HG03457 (cell line): ENCODE measurements around the gene MED13L.

Experiments used
- ATAC-seq: cut with Tn5 transposase; IDR thresholded peaks from one replicate; pipeline ENCODE4 v1.9.1; 2021; ENCODE audit warnings: moderate number of reproducible peaks; ENCODE audit not compliant: unreplicated experiment

The MED13L gene

GRCh38 chr12:115926037-115926670 is 351.3 kb downstream of the MED13L start:
- ATAC-seq: no peak

- ATAC-seq: no peak
Observed at GRCh38 chr12:115923851-115924250, 353.6 kb downstream of the MED13L start.

- no peak for ATAC-seq
Observed at GRCh38 chr12:115922952-115923564, 354.4 kb downstream of the MED13L start.

GRCh38 chr12:115920395-115921183 is 356.9 kb downstream of the MED13L start:
- ATAC-seq: no peak

GRCh38 chr12:115918763-115919162 is 358.7 kb downstream of the MED13L start:
- ATAC-seq: no peak

- peak; percentile 65 for ATAC-seq
Observed at GRCh38 chr12:115916910-115917668, 360.4 kb downstream of the MED13L start.

- ATAC-seq: no peak
Observed at GRCh38 chr12:115914122-115914521, 363.4 kb downstream of the MED13L start.

GRCh38 chr12:115912440-115912839 is 365.1 kb downstream of the MED13L start:
- ATAC-seq: no peak

- ATAC-seq: no peak
Observed at GRCh38 chr12:115911360-115911759, 366.1 kb downstream of the MED13L start.

GRCh38 chr12:115910057-115910456 is 367.4 kb downstream of the MED13L start:
- no peak for ATAC-seq
